Bone marrow (tissue), 2 donors: ENCODE measurements around the gene PRDM16.

ENCODE experiments used
- DNase-seq, 2 donors: peaks; one replicate each; lab custom pipeline; 2025; lab: John Stamatoyannopoulos, UW

Gene PRDM16

GRCh38 chr1:3323021-3323795, 254.2 kb downstream of the PRDM16 start:
- DNase-seq, result no peak

- no peak for DNase-seq
Observed at GRCh38 chr1:3323796-3324703, 255.0 kb downstream of the PRDM16 start.

GRCh38 chr1:3324704-3325535, 255.9 kb downstream of the PRDM16 start:
- no peak for DNase-seq

- no peak for DNase-seq
Observed at GRCh38 chr1:3326516-3327388, 257.7 kb downstream of the PRDM16 start.

GRCh38 chr1:3327389-3327702, 258.3 kb downstream of the PRDM16 start:
- DNase-seq, result no peak

- DNase-seq, result no peak
Observed at GRCh38 chr1:3327936-3328590, 259.1 kb downstream of the PRDM16 start.

- no peak for DNase-seq
Observed at GRCh38 chr1:3329640-3330281, 260.8 kb downstream of the PRDM16 start.

- no peak for DNase-seq
Observed at GRCh38 chr1:3330771-3331245, 261.8 kb downstream of the PRDM16 start.

GRCh38 chr1:3331564-3331963, 262.6 kb downstream of the PRDM16 start:
- no peak for DNase-seq

GRCh38 chr1:3332043-3332442, 263.0 kb downstream of the PRDM16 start:
- no peak for DNase-seq

GRCh38 chr1:3332662-3333061, 263.7 kb downstream of the PRDM16 start:
- DNase-seq, result no peak

GRCh38 chr1:3333903-3334302, 264.9 kb downstream of the PRDM16 start:
- DNase-seq, result no peak

GRCh38 chr1:3334366-3334765, 265.4 kb downstream of the PRDM16 start:
- DNase-seq, result no peak

- no peak for DNase-seq
Observed at GRCh38 chr1:3335754-3336640, 267.0 kb downstream of the PRDM16 start.

GRCh38 chr1:3336641-3337630, 267.9 kb downstream of the PRDM16 start:
- no peak for DNase-seq

GRCh38 chr1:3337798-3338724, 269.1 kb downstream of the PRDM16 start:
- DNase-seq, result no peak

GRCh38 chr1:3338725-3339070, 269.7 kb downstream of the PRDM16 start:
- DNase-seq, result no peak
